ENCODE data around the gene CCDC9.
A peak's percentile ranks its signal among the peaks of the same experiment; 100 is the strongest.

GRCh38 chr19:47247308-47247990 is 8.9 kb upstream of the CCDC9 start:
- TF ChIP-seq, protein P1, sequence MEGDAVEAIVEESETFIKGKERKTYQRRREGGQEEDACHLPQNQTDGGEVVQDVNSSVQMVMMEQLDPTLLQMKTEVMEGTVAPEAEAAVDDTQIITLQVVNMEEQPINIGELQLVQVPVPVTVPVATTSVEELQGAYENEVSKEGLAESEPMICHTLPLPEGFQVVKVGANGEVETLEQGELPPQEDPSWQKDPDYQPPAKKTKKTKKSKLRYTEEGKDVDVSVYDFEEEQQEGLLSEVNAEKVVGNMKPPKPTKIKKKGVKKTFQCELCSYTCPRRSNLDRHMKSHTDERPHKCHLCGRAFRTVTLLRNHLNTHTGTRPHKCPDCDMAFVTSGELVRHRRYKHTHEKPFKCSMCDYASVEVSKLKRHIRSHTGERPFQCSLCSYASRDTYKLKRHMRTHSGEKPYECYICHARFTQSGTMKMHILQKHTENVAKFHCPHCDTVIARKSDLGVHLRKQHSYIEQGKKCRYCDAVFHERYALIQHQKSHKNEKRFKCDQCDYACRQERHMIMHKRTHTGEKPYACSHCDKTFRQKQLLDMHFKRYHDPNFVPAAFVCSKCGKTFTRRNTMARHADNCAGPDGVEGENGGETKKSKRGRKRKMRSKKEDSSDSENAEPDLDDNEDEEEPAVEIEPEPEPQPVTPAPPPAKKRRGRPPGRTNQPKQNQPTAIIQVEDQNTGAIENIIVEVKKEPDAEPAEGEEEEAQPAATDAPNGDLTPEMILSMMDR (IDR thresholded peaks at IDR 0.05), result peak; percentile 82 to 92 (median 91)
- no peak for TF ChIP-seq POLR2A (IDR thresholded peaks at IDR 0.05)

Data from Peyer's patch (tissue), 4 donors.